ENCODE data around the gene CDC42BPB.

DNA sequence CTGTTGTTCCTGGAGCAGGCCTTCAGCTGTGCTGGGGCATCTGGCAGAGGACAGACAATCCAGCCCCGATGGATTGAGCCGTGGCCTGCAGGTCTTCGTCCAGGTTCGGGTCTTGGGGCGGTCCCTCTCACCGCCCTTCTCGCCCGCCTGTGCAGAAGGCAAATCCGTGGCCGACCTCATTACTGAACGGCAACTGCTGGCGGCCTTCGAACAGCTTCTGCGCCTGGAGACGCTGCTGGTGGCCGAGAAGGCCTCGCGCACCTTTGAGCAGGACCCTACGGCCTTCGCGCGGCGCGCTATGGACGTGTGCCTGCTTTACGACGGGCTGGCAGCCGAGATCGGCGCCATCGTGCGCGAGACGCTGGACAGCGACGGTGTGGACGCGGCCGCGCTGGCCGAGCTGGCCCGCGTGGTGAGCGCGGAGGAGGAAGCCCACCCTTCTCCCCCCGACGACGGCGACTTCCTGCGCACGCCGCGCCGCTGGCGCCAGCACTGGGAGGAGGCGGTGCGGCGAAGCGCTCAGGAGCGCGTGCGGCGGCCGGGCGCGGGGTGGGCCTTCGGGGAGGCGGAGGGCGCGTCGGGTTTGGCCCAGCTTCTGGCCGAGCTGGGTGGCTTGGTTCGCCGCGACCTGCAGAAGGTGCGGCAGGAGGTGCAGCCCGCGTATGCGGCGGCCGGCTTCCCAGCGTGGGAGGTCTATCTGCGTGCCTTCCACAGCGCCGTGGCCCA lies 44.8 kb upstream of the CDC42BPB start:
- TF ChIP-seq, protein P1, sequence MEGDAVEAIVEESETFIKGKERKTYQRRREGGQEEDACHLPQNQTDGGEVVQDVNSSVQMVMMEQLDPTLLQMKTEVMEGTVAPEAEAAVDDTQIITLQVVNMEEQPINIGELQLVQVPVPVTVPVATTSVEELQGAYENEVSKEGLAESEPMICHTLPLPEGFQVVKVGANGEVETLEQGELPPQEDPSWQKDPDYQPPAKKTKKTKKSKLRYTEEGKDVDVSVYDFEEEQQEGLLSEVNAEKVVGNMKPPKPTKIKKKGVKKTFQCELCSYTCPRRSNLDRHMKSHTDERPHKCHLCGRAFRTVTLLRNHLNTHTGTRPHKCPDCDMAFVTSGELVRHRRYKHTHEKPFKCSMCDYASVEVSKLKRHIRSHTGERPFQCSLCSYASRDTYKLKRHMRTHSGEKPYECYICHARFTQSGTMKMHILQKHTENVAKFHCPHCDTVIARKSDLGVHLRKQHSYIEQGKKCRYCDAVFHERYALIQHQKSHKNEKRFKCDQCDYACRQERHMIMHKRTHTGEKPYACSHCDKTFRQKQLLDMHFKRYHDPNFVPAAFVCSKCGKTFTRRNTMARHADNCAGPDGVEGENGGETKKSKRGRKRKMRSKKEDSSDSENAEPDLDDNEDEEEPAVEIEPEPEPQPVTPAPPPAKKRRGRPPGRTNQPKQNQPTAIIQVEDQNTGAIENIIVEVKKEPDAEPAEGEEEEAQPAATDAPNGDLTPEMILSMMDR (optimal IDR thresholded peaks at IDR 0.05 in 1 of 3, IDR thresholded peaks at IDR 0.05 in 1 of 3, conservative IDR thresholded peaks at IDR 0.05 in 1 of 3; ENCODE audit: extremely low read depth in 1 of 3, insufficient read depth in 2 of 3, low read length in 3 of 3): no peak
- TF ChIP-seq EZH2 (IDR thresholded peaks at IDR 0.05; ENCODE audit: low read length): no peak
